ENCODE results near the gene TOM1. TPM values are rescaled to one million over a fixed set of nuclear protein-coding genes. Genes with fewer than 3 reads are reported as not detected.

The TOM1 gene
- total and polyA plus RNA-seq, 4 donors, result 17.9 to 53.0 (median 50.5) TPM

GRCh38 chr22:35258191-35258988, 41.3 kb upstream of the TOM1 start:
- 43% methylated on average over 23 of the region's 23 CpGs for WGBS

More at GRCh38 chr22:35258191-35258988, 41.3 kb upstream of the TOM1 start:
- Histone ChIP-seq H3K9ac (ENCODE audit: low read depth in 1 of 2, low read length in 2 of 2) (peak overlapping the region; percentile 35 to 85), H3K36me3 (ENCODE audit: control insufficient read depth in 4 of 4, insufficient read depth in 3 of 4, low read depth in 1 of 4, low read length in 3 of 4) (peaks cover 3 to 11% (median 9%) of the 10 kb centered on the region in 4 donors), H3K9me3 (ENCODE audit: control insufficient read depth in 4 of 4, low read length in 3 of 4) (no peaks in the 10 kb centered on the region), H3K27ac (ENCODE audit: low read depth in 1 of 2, low read length in 2 of 2) (peak overlapping the region; percentile 90 to 96), H3K4me1 (ENCODE audit: control insufficient read depth in 4 of 4, insufficient read depth in 4 of 4, low read length in 3 of 4) (peaks cover 2 to 26% (median 18%) of the 10 kb centered on the region in 4 donors), H3K4me3 (ENCODE audit: low read depth in 1 of 3, low read length in 3 of 3) (peak overlapping the region; percentile 62 to 97 (median 90)), H3K27me3 (ENCODE audit: control insufficient read depth in 4 of 4, insufficient read depth in 4 of 4, low read length in 3 of 4) (no peaks in the 10 kb centered on the region)
- no peak for DNase-seq (ENCODE audit: low spot score)
- TF ChIP-seq ZBTB33 (IDR thresholded peaks at IDR 0.05) (no peak), ATF3 (IDR thresholded peaks at IDR 0.05) (no peak), SP1 (IDR thresholded peaks at IDR 0.05) (no peak), HNF4A (conservative IDR thresholded peaks at IDR 0.05) (no peak), RXRA (IDR thresholded peaks at IDR 0.05) (no peak), TAF1 (conservative IDR thresholded peaks at IDR 0.05) (no peak), FOXA2 (IDR thresholded peaks at IDR 0.05) (no peak), FOXA1 (IDR thresholded peaks at IDR 0.05) (no peak), EGR1 (IDR thresholded peaks at IDR 0.05; ENCODE audit: low read depth in 2 of 2) (no peak), NR2F2 (IDR thresholded peaks at IDR 0.05) (no peak), YY1 (IDR thresholded peaks at IDR 0.05) (no peak), CTCF (IDR thresholded peaks at IDR 0.05; ENCODE audit: low read depth, low read length, missing input control) (no peak), HNF4G (IDR thresholded peaks at IDR 0.05) (no peak), GABPA (IDR thresholded peaks at IDR 0.05 in 1 of 2, conservative IDR thresholded peaks at IDR 0.05 in 1 of 2) (no peak), REST (IDR thresholded peaks at IDR 0.05) (no peak), MAX (IDR thresholded peaks at IDR 0.05) (no peak), RAD21 (IDR thresholded peaks at IDR 0.05) (no peak)

Measured in liver (tissue), 9 donors.